Large intestine (tissue), 3 donors: ENCODE measurements around the gene MINAR1. TPM values are rescaled to one million over a fixed set of nuclear protein-coding genes. Genes with fewer than 3 reads are reported as not detected.

Experiments
- DNase-seq, 2 donors: peaks; one replicate each; pipeline versions ENCODE4 v3.0.0 to v3.0.0-alpha.2; 2013
- H3K27ac ChIP-seq: one replicate; pipeline ENCODE4 v1.5.1; 2013; ENCODE audit warnings: low read length
- H3K27me3 ChIP-seq: 2 replicates; pipeline ENCODE4 v1.6.1; 2013; ENCODE audit warnings: low read length; ENCODE audit not compliant: control insufficient read depth, insufficient read depth
- H3K36me3 ChIP-seq: 2 replicates; pipeline ENCODE4 v1.6.1; 2013; ENCODE audit warnings: low read length; ENCODE audit not compliant: control insufficient read depth, insufficient read depth
- H3K4me1 ChIP-seq: one replicate; pipeline ENCODE4 v1.6.1; 2013; ENCODE audit warnings: low read length; ENCODE audit not compliant: control insufficient read depth, insufficient read depth
- H3K4me3 ChIP-seq: one replicate; pipeline ENCODE4 v1.5.1; 2013; ENCODE audit warnings: low read length
- H3K9me3 ChIP-seq: one replicate; pipeline ENCODE4 v1.6.1; 2013; ENCODE audit warnings: mild to moderate bottlenecking, low read depth, low read length, moderate library complexity; ENCODE audit not compliant: control insufficient read depth
- WGBS: methylation state at CpG from one replicate; pipeline ENCODE4 v1.1.5; 2013; ENCODE audit warnings: low lambda C conversion rate; ENCODE audit not compliant: insufficient coverage; 5-methylcytosine and 5-hydroxymethylcytosine counted together
- polyA plus RNA-seq: library from polyadenylated mRNA; unstranded; fragments of 120-200 nt; gene quantifications from one replicate; pipeline ENCODE4 v1.2.1, GENCODE V29; 2013

MINAR1 gene
- polyA plus RNA-seq, 1 donor, result 0.99 TPM

- H3K36me3 ChIP-seq, result no peaks in the 10 kb centered on the region
- 80% methylated on average over 2 of the region's 3 CpGs for WGBS
- no peak for DNase-seq
- H3K27ac ChIP-seq, result no peak overlapping the region
- H3K4me1 ChIP-seq, result no peaks in the 10 kb centered on the region
- no peak overlapping the region for H3K4me3 ChIP-seq
- peaks cover 8% of the 10 kb centered on the region for H3K27me3 ChIP-seq
- H3K9me3 ChIP-seq, result no peaks in the 10 kb centered on the region
These were observed 18.5 kb downstream of the MINAR1 start for GRCh38 chr15:79450648-79451047.

GRCh38 chr15:79451361-79451999 is 19.3 kb downstream of the MINAR1 start:
- Histone ChIP-seq H3K4me1 (no peaks in the 10 kb centered on the region), H3K4me3 (no peak overlapping the region), H3K27me3 (peaks cover 8% of the 10 kb centered on the region), H3K27ac (no peak overlapping the region), H3K9me3 (no peaks in the 10 kb centered on the region), H3K36me3 (no peaks in the 10 kb centered on the region)
- no peak for DNase-seq
- WGBS, result no CpG with 5 or more reads among the region's 17 CpGs

- no peak overlapping the region for H3K4me3 ChIP-seq
- no peaks in the 10 kb centered on the region for H3K9me3 ChIP-seq
- no peaks in the 10 kb centered on the region for H3K4me1 ChIP-seq
- no peak overlapping the region for H3K27ac ChIP-seq
- no peak for DNase-seq
- no CpG with 5 or more reads among the region's 4 CpGs for WGBS
- no peaks in the 10 kb centered on the region for H3K36me3 ChIP-seq
- peaks cover 8% of the 10 kb centered on the region for H3K27me3 ChIP-seq
These were observed 20.3 kb downstream of the MINAR1 start for GRCh38 chr15:79452244-79453051.

GRCh38 chr15:79453446-79453845 is 21.3 kb downstream of the MINAR1 start:
- Histone ChIP-seq H3K27ac (no peak overlapping the region), H3K9me3 (no peaks in the 10 kb centered on the region), H3K36me3 (no peaks in the 10 kb centered on the region), H3K4me1 (no peaks in the 10 kb centered on the region), H3K27me3 (peaks cover 8% of the 10 kb centered on the region), H3K4me3 (no peak overlapping the region)
- no CpG with 5 or more reads among the region's 3 CpGs for WGBS
- no peak for DNase-seq

- H3K27me3 ChIP-seq, result peaks cover 8% of the 10 kb centered on the region
- H3K27ac ChIP-seq, result no peak overlapping the region
- no peak for DNase-seq
- H3K4me1 ChIP-seq, result no peaks in the 10 kb centered on the region
- H3K36me3 ChIP-seq, result no peaks in the 10 kb centered on the region
- H3K9me3 ChIP-seq, result no peaks in the 10 kb centered on the region
- WGBS, result no CpG with 5 or more reads among the region's 3 CpGs
- no peak overlapping the region for H3K4me3 ChIP-seq
These were observed 21.9 kb downstream of the MINAR1 start for GRCh38 chr15:79454063-79454462.

GRCh38 chr15:79455361-79455760 is 23.2 kb downstream of the MINAR1 start:
- no peaks in the 10 kb centered on the region for H3K36me3 ChIP-seq
- no peaks in the 10 kb centered on the region for H3K4me1 ChIP-seq
- no peak for DNase-seq
- 100% methylated on average over 4 of the region's 4 CpGs for WGBS
- no peak overlapping the region for H3K27ac ChIP-seq
- peaks cover 10% of the 10 kb centered on the region for H3K27me3 ChIP-seq
- H3K4me3 ChIP-seq, result no peak overlapping the region
- no peaks in the 10 kb centered on the region for H3K9me3 ChIP-seq

GRCh38 chr15:79455943-79456342 is 23.8 kb downstream of the MINAR1 start:
- Histone ChIP-seq H3K4me1 (no peaks in the 10 kb centered on the region), H3K27me3 (peaks cover 8% of the 10 kb centered on the region)
- 100% methylated on average over 1 of the region's 6 CpGs for WGBS

GRCh38 chr15:79458491-79458890 is 26.4 kb downstream of the MINAR1 start:
- no peak overlapping the region for H3K4me3 ChIP-seq
- no peak overlapping the region for H3K27ac ChIP-seq
- 100% methylated on average over 1 of the region's 6 CpGs for WGBS
- H3K9me3 ChIP-seq, result no peaks in the 10 kb centered on the region
- no peak for DNase-seq
- H3K27me3 ChIP-seq, result peaks cover 2% of the 10 kb centered on the region
- no peaks in the 10 kb centered on the region for H3K4me1 ChIP-seq
- no peaks in the 10 kb centered on the region for H3K36me3 ChIP-seq

More at GRCh38 chr15:79455943-79456342, 23.8 kb downstream of the MINAR1 start:
- Histone ChIP-seq H3K4me3 (no peak overlapping the region), H3K9me3 (no peaks in the 10 kb centered on the region), H3K36me3 (no peaks in the 10 kb centered on the region), H3K27ac (no peak overlapping the region)
- DNase-seq, result no peak

- Histone ChIP-seq H3K36me3 (no peaks in the 10 kb centered on the region), H3K4me3 (no peak overlapping the region), H3K27ac (no peak overlapping the region), H3K4me1 (no peaks in the 10 kb centered on the region), H3K9me3 (no peaks in the 10 kb centered on the region), H3K27me3 (peaks cover 2% of the 10 kb centered on the region)
- no peak for DNase-seq
- WGBS, result no CpG with 5 or more reads among the region's 1 CpG
These were observed 27.5 kb downstream of the MINAR1 start for GRCh38 chr15:79459666-79460065.

GRCh38 chr15:79463043-79463780 is 31.1 kb downstream of the MINAR1 start:
- Histone ChIP-seq H3K4me1 (no peaks in the 10 kb centered on the region), H3K9me3 (no peaks in the 10 kb centered on the region), H3K27ac (no peak overlapping the region), H3K36me3 (no peaks in the 10 kb centered on the region), H3K27me3 (peaks cover 2% of the 10 kb centered on the region), H3K4me3 (no peak overlapping the region)
- no peak for DNase-seq
- 34% methylated on average over 2 of the region's 18 CpGs for WGBS
